ENCODE results near the gene PDZD7.
"Not testable (repeated sequence)": the region's sequence is repeated elsewhere in the genome, so short reads cannot be mapped to it uniquely, and the experiment has no call there.

Gene PDZD7

GRCh38 chr10:101035916-101036702 is 5.2 kb upstream of the PDZD7 start:
- in situ Hi-C loops (cut with HindIII; ENCODE audit: low sequenced_read_pairs) = no loop called here

GRCh38 chr10:101035314-101035713 is 4.4 kb upstream of the PDZD7 start:
- no peak for TF ChIP-seq CTCF (IDR thresholded peaks at IDR 0.05; ENCODE audit: low read depth, low read length)

More at GRCh38 chr10:101035916-101036702, 5.2 kb upstream of the PDZD7 start:
- DNase-seq (ENCODE audit: low read depth, low spot score) = no peak
- TF ChIP-seq CTCF (IDR thresholded peaks at IDR 0.05; ENCODE audit: low read depth, low read length) = no peak
- H3K4me3 ChIP-seq (ENCODE audit: low read depth, low read length) = no peak overlapping the region

GRCh38 chr10:101034404-101034803 is 3.5 kb upstream of the PDZD7 start:
- DNase-seq (ENCODE audit: low read depth, low spot score); H3K4me3 ChIP-seq (ENCODE audit: low read depth, low read length); in situ Hi-C loops (cut with HindIII; ENCODE audit: low sequenced_read_pairs): not testable (repeated sequence)

More at GRCh38 chr10:101035314-101035713, 4.4 kb upstream of the PDZD7 start:
- in situ Hi-C loops (cut with HindIII; ENCODE audit: low sequenced_read_pairs) = no loop called here
- no peak for DNase-seq (ENCODE audit: low read depth, low spot score)
- no peak overlapping the region for H3K4me3 ChIP-seq (ENCODE audit: low read depth, low read length)

- no peak for DNase-seq (ENCODE audit: low read depth, low spot score)
- in situ Hi-C loops (cut with HindIII; ENCODE audit: low sequenced_read_pairs) = no loop called here
- H3K4me3 ChIP-seq (ENCODE audit: low read depth, low read length) = peak overlapping the region; percentile 91
- no peak for TF ChIP-seq CTCF (IDR thresholded peaks at IDR 0.05; ENCODE audit: low read depth, low read length)
These were observed 2.3 kb upstream of the PDZD7 start for GRCh38 chr10:101033276-101033675.

- in situ Hi-C loops (cut with HindIII; ENCODE audit: low sequenced_read_pairs) = no loop called here
- peak overlapping the region; percentile 91 for H3K4me3 ChIP-seq (ENCODE audit: low read depth, low read length)
- no peak for TF ChIP-seq CTCF (IDR thresholded peaks at IDR 0.05; ENCODE audit: low read depth, low read length)
- peak; percentile 89 for DNase-seq (ENCODE audit: low read depth, low spot score)
These were observed 1.8 kb upstream of the PDZD7 start for GRCh38 chr10:101032637-101033224.

GRCh38 chr10:101031796-101032636 is 1.1 kb upstream of the PDZD7 start:
- in situ Hi-C loops (cut with HindIII; ENCODE audit: low sequenced_read_pairs) = no loop called here
- peak overlapping the region; percentile 91 for H3K4me3 ChIP-seq (ENCODE audit: low read depth, low read length)
- no peak for TF ChIP-seq CTCF (IDR thresholded peaks at IDR 0.05; ENCODE audit: low read depth, low read length)
- DNase-seq (ENCODE audit: low read depth, low spot score) = peak; percentile 80

Measured in astrocyte of the spinal cord (primary cell).